HG03135 (cell line): Measurements from ENCODE around the gene PKP4.

Source experiments
- ATAC-seq: cut with Tn5 transposase; IDR thresholded peaks from one replicate; pipeline ENCODE4 v1.9.1; 2021; ENCODE audit warnings: mild to moderate bottlenecking, moderate library complexity; ENCODE audit not compliant: unreplicated experiment

PKP4 gene

GRCh38 chr2:158498043-158498748 lies 41.4 kb downstream of the PKP4 start:
- no peak for ATAC-seq

- ATAC-seq, result no peak
These were observed 42.0 kb downstream of the PKP4 start for GRCh38 chr2:158498749-158499136.

- no peak for ATAC-seq
These were observed 42.6 kb downstream of the PKP4 start for GRCh38 chr2:158499383-158499782.

- ATAC-seq, result no peak
These were observed 43.6 kb downstream of the PKP4 start for GRCh38 chr2:158500333-158500732.

- no peak for ATAC-seq
These were observed 44.5 kb downstream of the PKP4 start for GRCh38 chr2:158501301-158501700.

GRCh38 chr2:158502974-158503373 lies 46.2 kb downstream of the PKP4 start:
- ATAC-seq, result no peak

- no peak for ATAC-seq
These were observed 47.3 kb downstream of the PKP4 start for GRCh38 chr2:158504088-158504487.

GRCh38 chr2:158505448-158505934 lies 48.7 kb downstream of the PKP4 start:
- no peak for ATAC-seq

GRCh38 chr2:158507141-158507540 lies 50.4 kb downstream of the PKP4 start:
- no peak for ATAC-seq

- ATAC-seq, result no peak
These were observed 50.9 kb downstream of the PKP4 start for GRCh38 chr2:158507679-158508078.

GRCh38 chr2:158509928-158510797 lies 53.4 kb downstream of the PKP4 start:
- no peak for ATAC-seq

- no peak for ATAC-seq
These were observed 54.1 kb downstream of the PKP4 start for GRCh38 chr2:158510887-158511286.

- ATAC-seq, result no peak
These were observed 55.0 kb downstream of the PKP4 start for GRCh38 chr2:158511706-158512105.

- no peak for ATAC-seq
These were observed 55.6 kb downstream of the PKP4 start for GRCh38 chr2:158512323-158512722.

- no peak for ATAC-seq
These were observed 57.1 kb downstream of the PKP4 start for GRCh38 chr2:158513841-158514240.

GRCh38 chr2:158518084-158518483 lies 61.3 kb downstream of the PKP4 start:
- ATAC-seq, result no peak

- no peak for ATAC-seq
These were observed 62.7 kb downstream of the PKP4 start for GRCh38 chr2:158519481-158519880.

GRCh38 chr2:158529379-158530259 lies 72.9 kb downstream of the PKP4 start:
- ATAC-seq, result no peak

- ATAC-seq, result no peak
These were observed 74.1 kb downstream of the PKP4 start for GRCh38 chr2:158530829-158531228.

- ATAC-seq, result no peak
These were observed 76.3 kb downstream of the PKP4 start for GRCh38 chr2:158533009-158533408.
